GM12864 (cell line): Measurements from ENCODE around the gene TEX264.

Experiments used
- DNase-seq: peaks from one replicate; pipeline ENCODE4 v3.0.0-alpha.2; 2011; ENCODE audit warnings: low read depth
- H3K4me3 ChIP-seq: 2 replicates; pipeline ENCODE4 v1.5.1; 2011; ENCODE audit warnings: mild to moderate bottlenecking, low read depth, low read length, control low read depth
- CTCF ChIP-seq: IDR thresholded peaks from 2 replicates; pipeline ENCODE4 v1.5.1; 2011; ENCODE audit warnings: low read depth, mild to moderate bottlenecking, moderate library complexity, low read length, control low read depth, inconsistent platforms; ENCODE audit errors: missing control alignments

Gene TEX264

GRCh38 chr3:51686512-51687215, 15.6 kb downstream of the TEX264 start:
- DNase-seq: peak; percentile 44
- no peak overlapping the region for H3K4me3 ChIP-seq
- no peak for TF ChIP-seq CTCF

GRCh38 chr3:51687431-51688205, 16.6 kb downstream of the TEX264 start:
- no peak overlapping the region for H3K4me3 ChIP-seq
- no peak for TF ChIP-seq CTCF

GRCh38 chr3:51688206-51688600, 17.2 kb downstream of the TEX264 start:
- no peak for DNase-seq
- H3K4me3 ChIP-seq: no peak overlapping the region
- TF ChIP-seq CTCF: no peak

More at GRCh38 chr3:51687431-51688205, 16.6 kb downstream of the TEX264 start:
- DNase-seq: no peak

GRCh38 chr3:51691021-51691420, 20.0 kb downstream of the TEX264 start:
- DNase-seq: no peak
- H3K4me3 ChIP-seq: no peak overlapping the region
- TF ChIP-seq CTCF: no peak

- no peak for TF ChIP-seq CTCF
- H3K4me3 ChIP-seq: no peak overlapping the region
- DNase-seq: no peak
Measured at GRCh38 chr3:51691949-51692348, 20.9 kb downstream of the TEX264 start.

GRCh38 chr3:51692980-51693395, 21.9 kb downstream of the TEX264 start:
- DNase-seq: no peak
- no peak overlapping the region for H3K4me3 ChIP-seq
- no peak for TF ChIP-seq CTCF
